ENCODE measurements around the gene KPNB1.

KPNB1 gene

GRCh38 chr17:47649153-47649971, at the start of gene KPNB1:
KPNB1 (plus strand) TSS chr17:47649919; CDS start chr17:47650245, 326 bp downstream.
- peak; percentile 95 for DNase-seq

- DNase-seq = no peak
Observed at GRCh38 chr17:47603830-47604597, 45.7 kb upstream of the KPNB1 start.

- no peak for DNase-seq
Observed at GRCh38 chr17:47604598-47604927, 45.2 kb upstream of the KPNB1 start.

GRCh38 chr17:47605011-47605410, 44.7 kb upstream of the KPNB1 start:
- no peak for DNase-seq

GRCh38 chr17:47607481-47607880, 42.2 kb upstream of the KPNB1 start:
- DNase-seq = no peak

GRCh38 chr17:47611372-47612350, 38.1 kb upstream of the KPNB1 start:
- DNase-seq = no peak

GRCh38 chr17:47615766-47616424, 33.8 kb upstream of the KPNB1 start:
- no peak for DNase-seq

GRCh38 chr17:47618410-47618809, 31.3 kb upstream of the KPNB1 start:
- DNase-seq = no peak

- no peak for DNase-seq
Observed at GRCh38 chr17:47620503-47621245, 29.0 kb upstream of the KPNB1 start.

- DNase-seq = no peak
Observed at GRCh38 chr17:47621293-47622179, 28.2 kb upstream of the KPNB1 start.

- DNase-seq = no peak
Observed at GRCh38 chr17:47622180-47622549, 27.6 kb upstream of the KPNB1 start.

GRCh38 chr17:47624727-47625068, 25.0 kb upstream of the KPNB1 start:
- DNase-seq = no peak

- DNase-seq = no peak
Observed at GRCh38 chr17:47628014-47628566, 21.6 kb upstream of the KPNB1 start.

GRCh38 chr17:47629826-47630225, 19.9 kb upstream of the KPNB1 start:
- DNase-seq = no peak

- DNase-seq = no peak
Observed at GRCh38 chr17:47630614-47631013, 19.1 kb upstream of the KPNB1 start.

GRCh38 chr17:47632991-47633390, 16.7 kb upstream of the KPNB1 start:
- no peak for DNase-seq

- DNase-seq = no peak
Observed at GRCh38 chr17:47633996-47634395, 15.7 kb upstream of the KPNB1 start.

- no peak for DNase-seq
Observed at GRCh38 chr17:47634870-47635269, 14.8 kb upstream of the KPNB1 start.

- no peak for DNase-seq
Observed at GRCh38 chr17:47635734-47636133, 14.0 kb upstream of the KPNB1 start.

GRCh38 chr17:47636273-47637030, 13.3 kb upstream of the KPNB1 start:
- DNase-seq = no peak

Data from activated CD4-positive, alpha-beta T cell treated with anti-CD3 and anti-CD28 coated beads for 1 hour (primary cell).